Activated T-cell treated with anti-CD3 and anti-CD28 coated beads for 24 hours (primary cell): ENCODE measurements around the gene UBE2V1.
"Not testable (repeated sequence)": the region's sequence is repeated elsewhere in the genome, so short reads cannot be mapped to it uniquely, and the experiment has no call there.

Source experiments
- DNase-seq: peaks from one replicate; pipeline ENCODE4 v3.0.0-alpha.2; 2020; ENCODE audit warnings: low read depth

The UBE2V1 gene

DNA sequence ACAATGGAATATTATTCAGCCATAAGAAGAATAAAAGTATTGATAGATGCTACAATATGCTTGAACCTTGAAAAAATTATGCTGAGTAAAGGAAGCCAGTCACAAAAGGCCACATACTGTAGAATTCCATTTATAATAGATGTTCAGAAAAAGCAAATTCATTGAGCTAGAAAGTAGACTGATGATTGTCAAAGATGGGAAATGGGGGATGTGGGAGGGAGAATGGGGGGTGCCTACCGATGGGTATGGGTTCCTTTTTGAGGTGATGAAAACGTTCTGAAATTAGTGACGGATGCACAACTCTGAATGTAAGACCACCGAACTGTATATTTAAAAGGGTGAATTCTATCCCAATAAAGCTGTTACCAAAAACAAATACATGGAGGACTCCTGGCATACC, 18.4 kb downstream of the UBE2V1 start:
- DNase-seq, result no peak

GRCh38 chr20:50093240-50093639, 19.7 kb downstream of the UBE2V1 start:
- no peak for DNase-seq

DNA sequence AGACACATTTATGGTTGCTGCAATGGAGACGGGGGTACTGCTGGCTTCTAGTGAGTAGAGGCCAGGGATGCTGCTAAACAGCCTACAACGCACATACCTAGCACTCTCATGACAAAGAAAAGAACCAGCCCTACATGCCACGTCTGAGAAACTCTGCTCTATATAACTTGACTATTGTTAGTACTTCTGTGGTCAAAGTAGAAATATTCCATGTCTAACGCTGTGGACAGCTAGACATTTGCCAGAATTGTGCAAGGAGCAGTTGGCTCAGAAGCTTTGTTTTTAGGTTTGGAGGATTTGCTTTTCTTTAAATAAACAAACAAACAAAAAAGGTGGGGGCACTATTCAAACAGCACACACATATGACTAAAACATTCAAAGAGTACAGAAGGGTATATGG, 20.5 kb downstream of the UBE2V1 start:
- DNase-seq, result no peak

DNA sequence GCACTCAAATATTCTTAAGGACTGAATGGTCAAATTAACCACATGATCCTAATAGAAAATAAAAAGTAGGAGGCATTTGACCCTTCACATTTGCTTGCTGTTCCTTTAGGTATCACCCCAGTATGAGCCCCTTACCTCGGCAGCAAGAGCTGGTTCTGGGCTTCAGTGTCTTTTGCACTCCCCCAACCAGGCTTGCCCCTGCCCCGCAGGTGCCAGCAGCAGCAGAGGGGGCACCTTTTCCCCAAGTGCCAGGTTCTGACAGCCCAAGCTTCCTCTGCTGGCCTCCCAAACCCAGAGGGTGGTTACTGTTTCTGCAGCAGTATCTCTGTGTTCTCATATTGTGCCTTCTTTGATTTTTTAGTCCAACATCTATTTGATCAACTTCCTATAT, 23.2 kb downstream of the UBE2V1 start:
- DNase-seq, result no peak

DNA sequence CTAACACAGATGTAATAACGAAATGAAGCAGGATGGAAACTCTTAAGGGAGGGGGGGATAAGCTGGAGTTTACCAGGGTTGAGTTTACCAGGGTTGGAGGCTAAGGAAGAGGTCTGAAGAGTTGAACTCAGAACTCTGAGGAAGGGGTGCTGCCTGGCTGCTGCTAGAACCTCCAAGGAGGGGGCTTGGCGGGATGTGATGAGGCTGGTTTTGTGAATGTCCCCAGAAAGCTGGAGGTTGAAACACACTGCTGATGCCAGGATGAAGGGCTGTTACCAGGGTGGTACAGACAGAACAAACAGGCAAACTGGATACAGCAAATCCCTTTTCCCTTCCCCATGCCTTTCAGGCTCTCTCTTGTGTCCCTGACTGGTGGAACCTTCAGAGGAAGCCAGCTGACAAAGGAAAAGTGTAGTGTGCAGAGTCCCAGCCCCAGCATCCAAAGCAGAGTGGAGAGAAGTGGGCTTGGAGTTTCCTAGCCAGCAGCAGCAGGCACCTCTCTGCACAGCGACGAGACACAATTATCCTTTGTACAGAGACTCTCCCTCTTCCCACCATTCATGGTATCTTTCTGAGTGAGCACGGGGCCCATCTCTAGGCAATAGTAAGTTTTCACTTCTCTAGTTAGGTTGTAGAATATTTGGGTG, 23.7 kb downstream of the UBE2V1 start:
- DNase-seq, result no peak

- no peak for DNase-seq
Measured at GRCh38 chr20:50088022-50088421, 24.9 kb downstream of the UBE2V1 start.

DNA sequence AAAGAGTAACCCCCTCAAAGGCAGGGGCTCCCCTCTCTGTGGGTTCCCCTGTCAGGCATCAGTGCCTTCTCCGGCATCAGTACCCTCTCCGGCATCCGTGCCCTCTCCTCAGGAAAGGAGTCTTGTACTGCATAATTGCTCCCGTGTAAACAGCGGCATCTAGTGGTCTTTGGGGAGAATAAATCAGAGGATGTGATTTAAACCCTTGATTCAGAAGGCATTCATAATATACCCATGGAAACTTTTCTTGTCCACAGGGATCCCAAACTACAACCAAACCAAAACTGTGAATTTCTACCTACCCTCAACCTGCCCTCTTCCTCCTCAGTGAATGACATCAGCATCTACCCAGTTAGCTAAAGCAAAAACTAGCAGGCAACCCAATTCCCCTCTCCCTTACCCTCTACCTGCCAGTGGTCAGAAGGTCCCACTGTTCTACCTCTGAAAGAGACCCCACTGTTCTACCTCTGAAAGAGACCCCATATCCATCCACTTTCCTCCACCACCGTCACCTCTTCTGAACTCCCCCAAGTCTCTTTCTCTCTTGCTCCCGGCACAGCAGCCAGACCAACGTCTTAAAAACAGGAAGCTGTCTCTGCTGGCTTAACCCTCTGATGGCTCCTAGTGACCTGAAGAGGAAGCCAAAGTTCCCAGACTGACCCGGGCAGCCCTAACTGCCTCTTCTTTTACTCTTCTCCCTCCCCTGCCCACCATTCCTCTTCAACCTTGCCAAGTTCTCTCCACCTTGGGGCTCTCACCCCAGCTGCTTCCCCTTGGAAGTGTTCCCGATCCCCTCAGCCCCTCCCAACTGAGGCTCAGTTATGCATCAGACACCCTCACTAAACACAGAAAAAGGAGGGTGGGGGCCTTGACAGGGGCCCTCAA, 27.2 kb downstream of the UBE2V1 start:
- peak; percentile 19 for DNase-seq

- no peak for DNase-seq
Measured at GRCh38 chr20:50085146-50085480, 27.8 kb downstream of the UBE2V1 start.

- DNase-seq, result no peak
Measured at GRCh38 chr20:50083034-50083433, 29.9 kb downstream of the UBE2V1 start.

DNA sequence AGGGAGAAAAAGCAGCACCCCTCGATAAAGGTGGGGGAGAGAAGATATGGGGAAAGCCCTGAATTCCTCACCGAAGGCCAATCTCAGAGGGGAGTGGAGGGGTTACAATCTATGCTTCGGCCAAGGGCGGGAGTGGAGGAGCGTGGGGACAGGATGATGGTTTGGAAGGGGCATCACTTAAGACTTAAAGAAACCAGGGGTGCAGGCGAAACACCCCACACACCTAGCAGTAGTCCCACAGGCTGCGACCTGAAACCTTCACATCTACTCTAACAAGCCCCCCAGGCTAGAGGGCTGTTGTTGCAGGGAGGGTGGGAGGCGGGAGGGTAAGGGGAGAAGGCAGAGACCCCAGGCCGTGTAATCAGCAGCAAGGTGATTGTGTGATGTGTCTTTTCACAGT, 30.9 kb downstream of the UBE2V1 start:
- not testable (repeated sequence) for DNase-seq

GRCh38 chr20:50077818-50078601, 34.9 kb downstream of the UBE2V1 start:
- no peak for DNase-seq

- DNase-seq, result no peak
Measured at GRCh38 chr20:50073500-50073899, 39.5 kb downstream of the UBE2V1 start.

GRCh38 chr20:50071039-50071888, 41.7 kb downstream of the UBE2V1 start:
- DNase-seq, result peak; percentile 89

- DNase-seq, result no peak
Measured at GRCh38 chr20:50070361-50070760, 42.6 kb downstream of the UBE2V1 start.

GRCh38 chr20:50068041-50068651, 44.8 kb downstream of the UBE2V1 start:
- no peak for DNase-seq

DNA sequence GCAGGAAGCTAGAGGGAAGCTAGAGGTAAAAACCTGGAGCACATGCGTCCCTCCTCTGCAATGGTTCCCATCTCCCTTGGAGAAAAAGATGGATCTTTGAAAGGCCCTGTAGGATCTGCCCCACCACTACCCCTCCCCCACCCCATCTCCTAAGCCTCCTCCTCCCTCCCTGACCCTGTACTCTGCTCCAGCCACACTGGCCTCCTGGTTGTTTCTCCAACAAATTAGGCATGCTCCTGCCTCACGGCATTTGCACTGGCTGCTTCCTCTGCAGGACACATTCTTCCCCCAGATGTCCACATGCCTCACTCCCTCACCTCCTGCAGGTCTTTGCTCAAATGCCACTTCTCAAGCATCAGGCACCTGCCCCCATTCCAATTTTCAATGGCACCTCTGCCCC, 45.5 kb downstream of the UBE2V1 start:
- DNase-seq, result no peak

GRCh38 chr20:50067018-50067417, 45.9 kb downstream of the UBE2V1 start:
- DNase-seq, result no peak

DNA sequence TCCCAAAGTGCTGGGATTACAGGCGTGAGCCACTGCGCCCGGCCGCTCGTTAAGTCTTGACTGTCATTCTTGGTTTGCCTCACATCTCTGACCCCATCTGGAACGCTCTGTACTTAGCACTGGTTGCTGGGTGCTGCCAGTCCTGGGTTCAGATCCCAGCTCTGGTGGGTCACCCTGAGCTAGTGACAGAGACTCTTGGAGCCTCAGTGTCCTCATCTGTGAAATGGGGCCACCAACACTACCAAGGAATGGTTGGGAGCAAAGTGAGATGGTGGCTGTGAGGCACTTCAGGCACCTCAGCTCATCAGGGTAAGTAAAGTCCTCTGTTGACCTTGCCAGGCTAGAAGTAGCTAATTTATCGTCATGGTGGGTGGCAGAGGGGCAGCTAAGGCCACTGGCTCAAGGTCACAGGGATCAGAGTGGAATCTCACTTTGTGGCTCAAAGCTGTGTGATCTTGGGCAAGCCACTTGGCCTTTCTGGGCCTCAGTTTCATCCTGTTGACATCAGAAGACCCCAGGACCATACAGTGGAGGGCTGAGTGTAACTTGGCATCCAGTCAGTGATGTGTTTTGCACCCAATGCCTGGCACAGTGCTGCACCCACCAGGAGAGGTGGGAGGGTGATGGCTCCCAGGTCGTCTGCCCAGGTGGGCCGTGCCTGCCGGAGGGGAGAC, 46.7 kb downstream of the UBE2V1 start:
- no peak for DNase-seq

DNA sequence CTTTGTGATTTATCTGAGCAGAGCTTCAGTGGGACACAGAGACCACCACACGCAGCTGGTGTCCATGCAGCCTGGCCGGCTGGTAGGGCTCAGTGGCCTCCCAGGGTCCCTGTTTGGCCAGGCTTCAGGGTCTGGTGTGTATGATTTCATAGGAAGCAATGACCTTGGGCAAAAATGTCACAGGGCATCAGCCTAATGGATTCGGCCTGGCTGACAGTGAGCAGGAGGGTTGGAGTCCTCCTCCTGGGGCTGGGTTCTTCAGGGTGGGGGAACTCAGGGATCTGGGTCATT, 47.7 kb downstream of the UBE2V1 start:
- no peak for DNase-seq

DNA sequence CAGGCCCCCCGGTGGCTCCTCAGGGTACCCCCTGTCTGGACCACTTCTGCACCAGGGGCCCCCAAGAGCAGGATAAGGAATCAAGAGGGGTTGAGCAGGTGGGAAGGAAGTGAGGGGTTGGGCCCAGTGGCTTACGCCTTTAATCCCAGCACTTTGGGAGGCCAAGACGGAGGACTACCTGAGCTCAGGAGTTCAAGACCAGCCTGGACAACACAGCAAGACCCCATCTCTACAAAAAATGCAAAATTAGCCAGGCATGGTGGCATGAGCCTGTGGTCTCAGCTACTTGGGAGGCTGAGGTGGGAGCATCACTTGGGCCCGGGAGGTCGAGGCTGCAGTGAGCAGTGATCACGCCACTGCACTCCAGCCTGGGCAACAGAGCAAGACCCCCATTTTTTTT, 49.2 kb downstream of the UBE2V1 start:
- not testable (repeated sequence) for DNase-seq
